ELF-1 (cell line): Measurements from ENCODE around the gene MDM1.

Experiments used
- DNase-seq: peaks from one replicate; pipeline ENCODE4 v3.0.0-alpha.2; 2016; ENCODE audit warnings: low read depth, low spot score

MDM1 gene

GRCh38 chr12:68276402-68276930 is 55.7 kb downstream of the MDM1 start:
- DNase-seq: no peak

- DNase-seq: no peak
These were observed 59.4 kb downstream of the MDM1 start for GRCh38 chr12:68272732-68273131.

DNA sequence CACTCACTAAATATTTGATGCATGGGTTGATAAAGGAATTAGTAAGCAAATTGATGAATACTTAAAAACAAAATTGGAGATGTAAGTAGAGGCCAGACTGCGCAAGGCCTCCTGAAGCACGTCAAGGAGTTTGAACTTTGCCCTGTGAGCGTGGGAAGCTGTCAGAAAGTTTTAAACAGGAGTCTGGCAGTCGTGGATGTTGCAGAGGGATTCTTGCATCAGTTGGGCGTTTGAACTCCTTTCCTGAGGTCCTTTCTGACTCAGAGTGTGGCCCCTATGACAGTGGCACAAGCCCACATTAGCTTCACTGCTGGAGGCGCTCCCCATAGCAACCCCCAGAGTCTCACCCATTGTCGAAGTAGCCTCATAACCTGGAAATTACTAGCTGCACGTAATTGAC is 60.8 kb downstream of the MDM1 start:
- no peak for DNase-seq

DNA sequence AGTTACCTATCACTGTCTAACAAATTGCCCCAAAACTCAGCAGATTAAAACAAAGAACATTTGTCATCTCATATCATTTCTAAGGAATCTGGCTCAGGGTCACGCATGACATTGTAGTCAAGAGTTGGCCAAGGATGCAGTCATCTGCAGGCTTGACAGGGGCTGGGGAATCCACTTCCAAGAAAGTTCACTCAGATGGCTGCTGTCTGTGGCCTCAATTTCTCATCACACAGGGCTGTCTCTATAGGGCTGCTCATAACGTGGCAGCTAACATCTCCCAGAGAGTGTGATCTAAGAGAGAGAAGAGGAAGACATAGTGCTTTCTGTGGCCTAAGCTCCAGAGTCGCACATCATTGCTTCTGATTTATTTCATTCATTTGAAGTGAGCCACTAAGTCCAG is 61.8 kb downstream of the MDM1 start:
- DNase-seq: no peak

DNA sequence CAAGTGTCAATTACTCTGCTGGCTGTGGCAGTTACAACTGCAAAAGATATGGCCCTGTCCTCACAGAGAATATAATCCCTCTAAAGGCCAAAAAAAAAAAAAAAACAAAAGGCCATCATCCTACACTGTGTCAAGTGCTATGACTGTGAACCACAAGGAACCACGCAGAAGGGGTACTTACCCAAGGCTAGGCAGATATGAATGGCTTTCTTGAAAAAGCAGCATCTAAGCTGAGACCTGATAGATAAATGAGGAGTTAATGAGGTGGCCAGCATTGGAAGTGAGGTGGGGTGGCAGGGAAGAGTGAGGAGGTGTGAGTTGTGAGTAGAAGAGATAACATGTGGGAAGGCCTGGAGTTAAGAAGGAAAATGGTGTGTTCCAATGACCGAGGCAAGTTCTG is 62.4 kb downstream of the MDM1 start:
- no peak for DNase-seq

DNA sequence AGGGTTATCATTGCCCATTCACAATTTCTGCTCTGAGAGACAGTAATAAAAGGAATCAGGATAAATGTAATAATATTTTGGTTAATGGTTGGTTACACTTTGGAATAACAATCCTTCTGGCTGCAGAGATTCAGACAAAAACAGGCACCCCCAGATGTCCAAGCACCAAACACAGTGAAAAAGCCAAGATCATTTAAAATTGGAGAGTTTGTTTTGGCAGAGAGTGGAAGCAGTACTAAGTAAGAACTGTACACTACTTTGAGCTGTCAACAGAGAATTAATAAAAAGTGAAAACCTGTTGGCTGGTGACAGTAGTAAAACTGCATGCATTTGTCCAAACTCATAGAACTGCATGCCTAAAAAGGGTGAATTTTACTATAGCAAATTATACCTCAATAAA is 63.2 kb downstream of the MDM1 start:
- no peak for DNase-seq

DNA sequence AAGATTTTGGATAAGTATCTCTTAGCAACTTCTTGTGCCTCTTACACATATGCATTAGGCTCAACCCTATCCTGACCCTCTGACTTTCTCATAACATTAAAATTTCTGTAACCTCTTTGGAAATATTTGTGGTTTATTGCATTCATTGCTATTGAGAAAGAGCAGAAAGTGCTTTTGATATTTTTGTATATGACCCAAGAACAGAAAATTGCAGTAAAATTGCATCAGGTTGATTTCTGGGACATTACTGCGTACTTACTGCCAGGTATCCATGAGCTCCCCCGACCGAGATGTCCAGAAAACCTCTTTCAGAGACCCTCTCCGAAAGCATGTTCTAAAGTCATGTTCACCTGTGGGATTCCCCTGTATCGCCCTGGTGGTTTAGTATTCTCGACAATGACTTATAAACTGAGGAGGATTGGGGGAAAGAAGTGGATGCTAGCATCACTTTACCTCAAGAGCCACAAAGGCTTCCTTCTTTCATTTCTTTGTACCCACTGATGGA is 64.2 kb downstream of the MDM1 start:
- no peak for DNase-seq

DNA sequence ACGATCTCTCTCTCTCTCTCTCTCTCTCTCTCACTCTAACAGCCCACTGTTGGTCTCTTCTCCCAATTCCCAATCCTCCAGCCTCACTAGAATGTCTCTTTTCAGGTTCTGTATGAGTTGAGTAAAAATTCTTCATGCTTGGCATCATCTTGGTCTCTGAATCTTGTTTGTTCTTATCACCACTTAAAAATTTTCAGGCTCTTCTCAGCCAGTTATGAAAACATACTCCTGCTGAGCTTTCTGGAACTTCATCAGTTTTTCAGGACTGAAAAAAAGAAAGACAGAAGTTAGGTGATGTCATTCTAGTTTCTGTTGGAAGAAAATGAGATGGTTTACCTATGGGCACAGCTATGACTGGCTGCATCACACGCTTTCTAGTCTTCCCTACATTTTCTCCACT is 67.3 kb downstream of the MDM1 start:
- no peak for DNase-seq

GRCh38 chr12:68264158-68264855 is 67.9 kb downstream of the MDM1 start:
- no peak for DNase-seq

GRCh38 chr12:68263366-68263765 is 68.8 kb downstream of the MDM1 start:
- no peak for DNase-seq

DNA sequence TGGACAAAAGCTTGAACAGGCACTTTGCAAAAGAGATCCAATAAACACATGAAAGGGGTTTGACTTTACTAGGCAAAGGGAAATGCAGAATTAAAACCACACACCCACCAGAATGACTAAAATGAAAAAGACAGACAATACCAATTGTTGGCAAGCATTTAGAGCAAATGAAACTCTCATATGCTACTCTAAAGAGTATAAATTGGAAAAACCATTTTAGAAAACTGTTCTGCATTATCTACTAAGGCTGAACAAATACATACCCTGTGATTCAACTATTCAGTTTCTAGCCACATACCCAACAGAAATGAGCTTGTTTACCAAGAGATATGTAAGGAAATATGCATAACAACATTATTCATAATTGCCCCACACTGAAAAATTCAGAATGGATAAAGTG is 70.3 kb downstream of the MDM1 start:
- DNase-seq: no peak

DNA sequence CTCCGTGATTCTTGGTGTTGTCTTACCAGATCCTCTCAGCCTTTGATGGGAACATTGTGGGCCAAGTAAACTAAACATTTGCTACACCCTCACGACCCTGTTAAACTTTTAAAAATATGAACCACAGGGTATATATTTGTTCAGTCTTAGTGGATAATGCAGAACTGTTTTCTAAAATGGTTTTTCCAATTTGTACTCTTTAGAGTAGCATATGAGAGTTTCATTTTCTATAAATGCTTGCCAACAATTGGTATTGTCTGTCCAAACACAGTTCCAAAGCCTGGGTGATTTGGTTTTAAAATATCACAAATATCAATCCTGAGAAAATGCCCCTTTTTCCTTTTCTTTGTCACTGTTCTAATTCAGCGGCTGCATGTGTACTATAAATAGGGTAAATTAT is 72.0 kb downstream of the MDM1 start:
- no peak for DNase-seq

DNA sequence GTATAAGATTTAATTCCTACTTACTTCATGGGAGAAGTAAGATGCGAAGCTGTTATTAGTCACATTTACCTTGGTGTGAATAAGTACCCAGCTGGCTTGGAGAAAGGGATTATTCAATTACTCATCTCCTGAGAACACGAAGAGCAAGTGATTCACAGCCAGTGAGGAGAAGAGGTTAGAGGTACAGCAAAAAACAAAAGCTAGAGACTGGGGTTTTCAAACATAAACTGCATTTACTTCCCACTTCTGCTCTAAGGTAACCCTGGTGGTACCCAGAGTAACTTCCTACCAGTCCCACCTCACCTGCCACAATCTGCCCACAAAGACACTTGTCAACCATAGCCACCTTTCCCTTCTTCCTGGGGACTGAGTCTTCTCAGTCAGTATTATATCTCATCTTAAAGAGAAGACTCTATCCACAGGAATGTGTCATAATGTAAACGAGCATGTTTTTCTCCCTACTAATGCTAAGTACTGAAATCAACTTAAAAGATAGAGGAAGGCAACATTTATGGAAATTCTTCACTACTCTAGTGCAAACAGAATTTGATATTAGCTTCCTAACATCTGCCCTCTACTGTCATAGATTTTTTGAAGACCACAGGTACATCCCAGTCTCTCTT is 72.7 kb downstream of the MDM1 start:
- DNase-seq: no peak

- DNase-seq: no peak
These were observed 78.7 kb downstream of the MDM1 start, which contains the start of gene IL22 for GRCh38 chr12:68253504-68253903. IL22 (minus strand) TSS chr12:68253604; CDS start chr12:68253448, 156 bp downstream.

GRCh38 chr12:68252077-68252476 is 80.1 kb downstream of the MDM1 start:
- no peak for DNase-seq

DNA sequence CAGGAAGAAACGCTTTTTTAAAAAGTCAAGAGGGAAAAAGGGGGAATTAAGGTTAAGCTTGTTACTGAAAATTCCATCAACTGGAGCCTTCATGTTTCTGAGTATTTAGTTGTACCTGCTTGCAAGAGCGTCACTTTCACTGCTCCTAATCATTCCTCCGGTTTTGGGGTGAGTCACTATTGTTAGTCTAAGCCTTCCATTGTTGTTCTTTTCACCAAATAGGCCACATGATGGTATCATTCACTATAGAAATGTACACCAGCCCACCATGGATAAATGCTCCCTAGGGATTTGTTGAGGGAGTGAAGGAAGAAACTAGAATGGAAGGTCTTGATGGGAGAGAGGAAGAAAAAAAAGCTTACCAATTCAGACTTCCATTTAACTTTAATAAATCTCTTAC is 81.7 kb downstream of the MDM1 start:
- DNase-seq: no peak

GRCh38 chr12:68247785-68248184 is 84.4 kb downstream of the MDM1 start:
- DNase-seq: no peak

GRCh38 chr12:68246350-68246749 is 85.8 kb downstream of the MDM1 start:
- no peak for DNase-seq

DNA sequence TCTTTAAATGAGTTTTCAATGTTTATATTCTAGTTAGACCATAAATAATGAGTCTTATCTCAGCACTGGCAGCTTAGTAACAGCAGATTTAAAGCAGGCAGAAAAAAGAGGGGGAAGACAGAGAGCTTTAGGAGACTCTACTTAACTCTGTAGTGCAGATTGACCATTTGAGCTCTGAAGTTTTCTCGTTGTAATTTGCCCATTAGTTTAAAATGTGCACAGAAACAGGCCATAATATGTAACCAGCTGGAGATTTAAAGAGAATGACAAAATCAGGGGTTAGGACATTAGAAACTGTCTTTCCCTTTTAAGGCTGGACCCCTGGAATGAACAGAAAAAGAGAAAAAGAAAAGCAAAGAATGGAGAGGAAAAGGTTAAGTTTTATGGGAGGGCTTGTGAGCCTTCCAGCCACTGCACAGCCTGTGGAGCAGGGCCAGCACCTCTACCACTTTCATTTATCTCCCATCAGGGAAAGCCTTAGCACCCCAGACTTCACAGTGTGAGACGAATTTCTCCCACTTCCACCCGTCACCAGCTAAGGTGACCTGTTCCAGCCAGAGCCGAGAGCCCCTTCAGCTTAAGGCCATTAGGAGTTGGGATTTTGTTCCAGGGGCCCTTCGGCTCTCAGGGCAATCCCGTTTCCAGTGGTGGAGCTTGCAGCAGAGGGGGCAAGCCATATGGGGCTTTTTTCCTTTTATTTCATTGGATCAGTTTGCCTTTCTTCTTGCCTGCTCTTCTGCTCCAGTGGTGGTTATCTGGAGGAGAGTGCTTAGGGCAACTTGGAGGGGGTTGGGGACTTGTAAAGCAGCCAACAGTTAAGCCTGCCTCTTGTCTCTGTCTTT is 86.8 kb downstream of the MDM1 start:
- peak; percentile 41 for DNase-seq
